Heart left ventricle (tissue), 16 donors: Measurements from ENCODE around the gene KTI12. TPM values are rescaled to one million over a fixed set of nuclear protein-coding genes. Genes with fewer than 3 reads are reported as not detected.
"Not testable (repeated sequence)": the region's sequence is repeated elsewhere in the genome, so short reads cannot be mapped to it uniquely, and the experiment has no call there.

Source experiments
- ATAC-seq, 4 donors: fragments of 200-7000 bp; cut with Tn5 transposase; one replicate each; pipeline ENCODE4 v1.9.1; 2020 to 2022; ENCODE audit warnings: moderate library complexity in 4 of 4, mild to moderate bottlenecking in 3 of 4, moderate number of reproducible peaks in 1 of 4
- DNase-seq, 5 donors: peaks; one replicate each; pipeline ENCODE4 v3.0.0-alpha.2; 2020
- H3K27ac ChIP-seq, 12 donors: fragments of 200-600 bp; sonication (generic) in 4 of 12; one replicate each; pipeline versions ENCODE4 v1.5.0 to v1.8.0; 2016 to 2022; ENCODE audit warnings: mild to moderate bottlenecking in 2 of 12
- H3K27me3 ChIP-seq, 9 donors: fragments of 200-600 bp; sonication (generic) in 2 of 9; one replicate each; pipeline versions ENCODE4 v1.5.1 to v1.8.0; 2016 to 2022; ENCODE audit warnings: mild to moderate bottlenecking in 3 of 9
- H3K36me3 ChIP-seq, 9 donors: fragments of 200-600 bp; sonication (generic) in 2 of 9; one replicate each; pipeline versions ENCODE4 v1.5.0 to v1.8.0; 2018 to 2022; ENCODE audit warnings: mild to moderate bottlenecking in 2 of 9
- H3K4me1 ChIP-seq, 12 donors: fragments of 200-600 bp; sonication (generic) in 4 of 12; one replicate each; pipeline versions ENCODE4 v1.5.0 to v1.8.0; 2016 to 2022; ENCODE audit warnings: mild to moderate bottlenecking in 3 of 12
- H3K4me3 ChIP-seq, 12 donors: fragments of 200-600 bp; sonication (generic) in 4 of 12; one replicate each; pipeline versions ENCODE4 v1.5.0 to v1.8.0; 2017 to 2022; ENCODE audit warnings: mild to moderate bottlenecking in 9 of 12, moderate library complexity in 4 of 12
- H3K9me3 ChIP-seq, 12 donors: fragments of 200-600 bp; sonication (generic) in 4 of 12; one replicate each; pipeline versions ENCODE4 v1.5.0 to v1.8.0; 2016 to 2022; ENCODE audit warnings: mild to moderate bottlenecking in 1 of 12
- CTCF ChIP-seq, 12 donors: fragments of 200-600 bp; sonication (generic) in 4 of 12; IDR thresholded peaks; one replicate each; pipeline versions ENCODE4 v1.5.0 to v1.8.0; 2018 to 2022; ENCODE audit warnings: antibody characterized with exemption in 12 of 12, mild to moderate bottlenecking in 5 of 12
- POLR2A ChIP-seq, 2 donors: fragments of 450-650 bp; IDR thresholded peaks; one replicate each; pipeline ENCODE4 v1.6.1; 2017; ENCODE audit warnings: antibody characterized with exemption in 2 of 2, mild to moderate bottlenecking in 2 of 2, moderate library complexity in 2 of 2
- WGBS, 4 donors: extraction: QIAGEN DNeasy Blood & Tissue Kit in 2 of 4; methylation state at CpG; one replicate each; pipeline versions ENCODE4 v1.1.5 to v1.1.7; 2013 to 2018; 5-methylcytosine and 5-hydroxymethylcytosine counted together
- intact Hi-C, 10 donors: fragments of 100-400 bp; cut with DNase I; formaldehyde crosslinking; loops; one replicate each; pipeline versions ENCODE4 v1.11.1 to v1.14.2; 2022
- long read RNA-seq, 3 donors: library from polyadenylated mRNA; unstranded; transcript quantifications; one replicate each; pipeline ENCODE4 v2.0.0, GENCODE V29; 2020 to 2021
- polyA plus RNA-seq, 2 donors: library from polyadenylated mRNA; stranded (reverse); fragments of 200-250 nt; gene quantifications; one replicate each; pipeline ENCODE4 v1.2.3, GENCODE V29; 2013
- total RNA-seq, 9 donors: library from RNA; depleted of rRNA in 2 of 9; stranded (reverse); fragments of >200 nt in 2 of 9; fragmentation: NEBNext Ultra II Directional in 3 of 9; extraction: Animal tissue kit (Norgen Biotek cat#: 25700) in 3 of 9; gene quantifications; one replicate each; pipeline versions ENCODE4 v1.1.0 to v1.2.4, GENCODE V29; 2016 to 2023
- donor health status: ischemic (EF 13 %, LVEDD 7.1; RV severe dilation, severe dysfunction).
- donor health status: healthy with polysubstance abuse.
- donor health status: DM: no; HTN: yes; CAD: no.
- donor health status: DM: no; HTN: no; CAD: no.
- donor health status: ischemic (EF 25% LVEDD 6.9; RV normal size, moderate dysfunction).
- donor health status: ischemic (EF 25% LVEDD 5.7; RV mildly dilated, moderate dysfunction).
- donor health status: healthy.
- donor health status: DM: yes; HTN: yes; CAD: no.
- donor health status: ischemic (EF 35%, LVEDD 5.7; RV mildly dilated, moderate dysfunction).
- donor health status: nonischemic (EF 11% LVEDD 7.7; RV severe dilation, severe dysfunction).
- donor health status: DM: yes; HTN: yes; CAD: no.
- donor health status: PGD.
- donor health status: ischemic (EF 29% LVEDD 5.4; RV normal size, mild dysfunction).
- donor health status: nonischemic (EF 23%, LVEDD 6.1; RV moderate dilation, normal function).

The KTI12 gene
- 1 to 10 TPM; 2.4 to 7.1 (median 4.2) TPM for total RNA-seq
- 10 to 100 TPM in 1 of 2 donors, 1 to 10 TPM in 1; 2.8 to 10.3 TPM for polyA plus RNA-seq
- long read RNA-seq, donor 1, transcript KTI12-201 (1 exons, 1,714 nt), result major isoform, 13 of 13 reads
- long read RNA-seq, donor 1, partial matches to known transcripts, result 0 of 13 reads
- long read RNA-seq, donor 1, other reads (novel, unspliced or antisense), result 0 of 13 reads
- long read RNA-seq, donor 2, transcript KTI12-201 (1 exons, 1,714 nt), result major isoform, 51 of 51 reads
- long read RNA-seq, donor 2, partial matches to known transcripts, result 0 of 51 reads
- long read RNA-seq, donor 2, other reads (novel, unspliced or antisense), result 0 of 51 reads
- long read RNA-seq, donor 3, transcript KTI12-201 (1 exons, 1,714 nt), result major isoform, 9 of 9 reads
- long read RNA-seq, donor 3, partial matches to known transcripts, result 0 of 9 reads
- long read RNA-seq, donor 3, other reads (novel, unspliced or antisense), result 0 of 9 reads

- peak; percentile 85 to 93 (median 91) for DNase-seq
- ATAC-seq, result peak; percentile 91 to 97 (median 95)
- H3K9me3 ChIP-seq, result no peaks in the 10 kb centered on the region
- 2 to 4% (median 2%) methylated on average over 49 to 78 of the region's 78 CpGs for WGBS, 4 donors
- H3K36me3 ChIP-seq, result peaks cover 0 to 34% (median 10%) of the 10 kb centered on the region in 9 donors
- H3K27me3 ChIP-seq, result no peaks in the 10 kb centered on the region
- TF ChIP-seq CTCF (IDR thresholded peaks at IDR 0.05) (no peak), POLR2A (IDR thresholded peaks at IDR 0.05) (peak in 1 of 2 donors; percentile 58)
- H3K4me1 ChIP-seq, result peaks cover 4 to 38% (median 19%) of the 10 kb centered on the region in 12 donors
- intact Hi-C loops, result loop anchor here in 1 of 10 donors (1.0 kb wide), 1 partner anchor 23 kb away; the partner anchor contains the start of gene BTF3L4
- H3K27ac ChIP-seq, result peak within 1 kb of the TSS; percentile 55 to 94 (median 82)
- peak within 1 kb of the TSS; percentile 66 to 95 (median 79) for H3K4me3 ChIP-seq
Measured at GRCh38 chr1:52033190-52034049, at the start of gene KTI12. KTI12 (minus strand) TSS chr1:52033810; CDS start chr1:52033761, 49 bp downstream.

- ATAC-seq (no peak), DNase-seq (no peak)
- Histone ChIP-seq H3K9me3 (no peaks in the 10 kb centered on the region), H3K27me3 (no peaks in the 10 kb centered on the region), H3K4me3 (no peak overlapping the region), H3K36me3 (peaks cover 0 to 52% (median 16%) of the 10 kb centered on the region in 9 donors), H3K27ac (no peak overlapping the region), H3K4me1 (no peaks in the 10 kb centered on the region)
- TF ChIP-seq POLR2A (IDR thresholded peaks at IDR 0.05) (no peak), CTCF (IDR thresholded peaks at IDR 0.05) (no peak)
- WGBS, 4 donors, result 87 to 93% (median 91%) methylated on average over 3 of the region's 3 CpGs
- intact Hi-C loops, result no loop called here
Measured at GRCh38 chr1:52080014-52080415, 46.4 kb upstream of the KTI12 start.

DNA sequence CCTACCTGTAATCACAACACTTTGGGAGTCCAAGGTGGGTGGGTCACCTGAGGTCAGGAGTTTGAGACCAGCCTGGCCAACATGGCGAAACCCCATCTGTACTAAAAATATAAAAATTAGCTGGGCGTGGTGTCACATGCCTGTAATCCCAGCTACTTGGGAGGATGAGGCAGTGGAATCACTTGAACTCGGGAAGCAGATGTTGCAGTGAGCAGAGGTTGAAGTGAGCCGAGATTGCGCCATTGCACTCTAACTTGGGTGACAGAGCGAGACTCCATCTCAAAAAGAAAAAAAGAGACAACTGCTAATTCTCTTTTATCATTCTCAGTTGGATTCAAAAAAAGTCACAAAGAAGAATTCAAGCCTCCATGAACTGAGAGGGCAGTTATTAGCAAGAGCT is 43.7 kb upstream of the KTI12 start:
- ATAC-seq, H3K27ac ChIP-seq, H3K9me3 ChIP-seq, H3K27me3 ChIP-seq, DNase-seq, intact Hi-C loops, H3K4me3 ChIP-seq, H3K4me1 ChIP-seq: not testable (repeated sequence)
- 87 to 96% (median 92%) methylated on average over 6 of the region's 6 CpGs for WGBS, 4 donors
- H3K36me3 ChIP-seq, result peaks cover 0 to 60% (median 16%) of the 10 kb centered on the region in 9 donors

DNA sequence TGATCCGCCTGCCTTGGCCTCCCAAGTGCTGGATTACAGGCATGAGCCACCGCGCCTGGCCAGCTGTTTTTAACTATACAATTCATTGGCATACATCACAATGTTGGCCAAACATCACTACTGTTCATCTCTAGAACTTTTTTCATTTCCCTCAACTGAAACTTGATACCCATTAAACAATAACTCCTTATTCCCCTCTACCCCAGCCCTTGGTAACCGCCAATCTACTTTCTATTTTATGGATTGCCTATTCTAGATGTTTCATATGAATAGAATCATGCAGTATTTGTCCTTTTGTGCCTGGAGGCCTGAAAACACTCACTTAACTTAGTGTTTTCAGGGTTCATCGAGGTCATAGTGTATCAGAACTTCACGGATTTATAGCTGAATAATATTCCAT is 38.7 kb upstream of the KTI12 start:
- Histone ChIP-seq H3K27ac (no peak overlapping the region), H3K4me3 (no peak overlapping the region), H3K4me1 (peaks cover 0 to 11% (median 0%) of the 10 kb centered on the region in 12 donors), H3K27me3 (no peaks in the 10 kb centered on the region), H3K9me3 (no peaks in the 10 kb centered on the region), H3K36me3 (peaks cover 0 to 74% (median 33%) of the 10 kb centered on the region in 9 donors)
- ATAC-seq (no peak), DNase-seq (no peak)
- TF ChIP-seq CTCF (IDR thresholded peaks at IDR 0.05) (no peak), POLR2A (IDR thresholded peaks at IDR 0.05) (no peak)
- intact Hi-C loops, result no loop called here
- 81 to 95% (median 87%) methylated on average over 6 of the region's 6 CpGs for WGBS, 4 donors
